Keratinocyte (primary cell): ENCODE measurements around the gene SYT9. TPM values are rescaled to one million over a fixed set of nuclear protein-coding genes. Genes with fewer than 3 reads are reported as not detected.

Experiments
- DNase-seq: peaks from one replicate; pipeline ENCODE4 v3.0.0-alpha.2; 2011; ENCODE audit warnings: low read depth, missing footprints, low spot score
- FAIRE-seq: peaks from 2 replicates; lab custom pipeline; 2011; peaks lifted over from hg19 to GRCh38; lab: Jason Lieb, UNC
- H2AFZ ChIP-seq: 2 replicates; pipeline ENCODE4 v1.6.0; 2012; ENCODE audit warnings: low read length, control low read depth, inconsistent platforms; ENCODE audit not compliant: control insufficient read depth
- H3K27ac ChIP-seq: 2 replicates; pipeline ENCODE4 v1.5.1; 2011; ENCODE audit warnings: low read length; ENCODE audit not compliant: control insufficient read depth, insufficient read depth
- H3K27me3 ChIP-seq: 3 replicates; pipeline ENCODE4 v1.6.0; 2011; ENCODE audit warnings: low read length; ENCODE audit not compliant: control insufficient read depth, insufficient read depth; ENCODE audit errors: extremely low read depth
- H3K36me3 ChIP-seq, 2 experiments: 2 replicates in 1 of 2; 3 replicates in 1 of 2; pipeline ENCODE4 v1.5.1; 2011; ENCODE audit warnings: low read length in 2 of 2, mild to moderate bottlenecking in 1 of 2; ENCODE audit not compliant: control insufficient read depth in 2 of 2, insufficient read depth in 2 of 2; ENCODE audit errors: extremely low read depth in 1 of 2
- H3K4me1 ChIP-seq: 3 replicates; pipeline ENCODE4 v1.5.1; 2011; ENCODE audit warnings: low read length; ENCODE audit not compliant: control insufficient read depth, insufficient read depth; ENCODE audit errors: extremely low read depth
- H3K4me2 ChIP-seq: 3 replicates; pipeline ENCODE4 v1.6.0; 2011; ENCODE audit warnings: low read depth, low read length; ENCODE audit not compliant: control insufficient read depth, insufficient read depth; ENCODE audit errors: extremely low read depth
- H3K4me3 ChIP-seq, 3 experiments: fragments of 200-600 bp in 1 of 3; sonication (generic) in 1 of 3; 2 replicates in 2 of 3; 3 replicates in 1 of 3; pipeline ENCODE4 v1.5.1; 2011 to 2016; ENCODE audit warnings: low read length in 3 of 3, mild to moderate bottlenecking in 3 of 3, control low read depth in 2 of 3, inconsistent platforms in 1 of 3, low read depth in 1 of 3, mixed read lengths in 1 of 3, mixed run types in 1 of 3, moderate library complexity in 1 of 3; ENCODE audit not compliant: control insufficient read depth in 2 of 3, insufficient read depth in 2 of 3; ENCODE audit errors: extremely low read depth in 1 of 3
- H3K79me2 ChIP-seq: 2 replicates; pipeline ENCODE4 v1.6.0; 2012; ENCODE audit warnings: low read length; ENCODE audit not compliant: control insufficient read depth, insufficient read depth
- H3K9ac ChIP-seq: 3 replicates; pipeline ENCODE4 v1.6.0; 2011; ENCODE audit warnings: low read length; ENCODE audit not compliant: control insufficient read depth, insufficient read depth; ENCODE audit errors: extremely low read depth
- H3K9me1 ChIP-seq: 3 replicates; pipeline ENCODE4 v1.6.0; 2011; ENCODE audit warnings: low read length; ENCODE audit not compliant: control insufficient read depth, insufficient read depth; ENCODE audit errors: extremely low read depth
- H3K9me3 ChIP-seq: 2 replicates; pipeline ENCODE4 v1.5.1; 2012; ENCODE audit warnings: low read depth, low read length; ENCODE audit not compliant: control insufficient read depth
- H4K20me1 ChIP-seq: 3 replicates; pipeline ENCODE4 v1.6.0; 2011; ENCODE audit warnings: low read length; ENCODE audit not compliant: control insufficient read depth, insufficient read depth; ENCODE audit errors: extremely low read depth
- EZH2 ChIP-seq: IDR thresholded peaks from one replicate; pipeline ENCODE4 v1.6.1; 2012; ENCODE audit warnings: inconsistent platforms, mild to moderate bottlenecking, low read length, moderate library complexity
- dilution Hi-C: fragments of 300-500 bp; cut with MboI; formaldehyde crosslinking; loops from one replicate; pipeline ENCODE4 v1.7.0; 2020; ENCODE audit warnings: low sequenced_read_pairs; ENCODE audit not compliant: extremely low pct_ligation_motif_present
- polyA plus RNA-seq, 5 experiments: library from polyadenylated mRNA; depleted of rRNA in 3 of 5; stranded (reverse) in 3 of 5; stranded (forward) in 1 of 5; unstranded in 1 of 5; fragments of >200 nt; gene quantifications; 1 replicate in 1 of 5; 2 replicates in 3 of 5; 3 replicates in 1 of 5; pipeline versions ENCODE4 v1.2.1 to v1.2.3, GENCODE V29; 2011 to 2012; ENCODE audit warnings: missing spikeins in 2 of 5, low read depth in 1 of 5, low replicate concordance in 1 of 5
- TF ChIP-seq, protein P1 (sequence below), 3 experiments: IDR thresholded peaks in 1 of 3; conservative IDR thresholded peaks in 1 of 3; optimal IDR thresholded peaks in 1 of 3; 2 replicates in 2 of 3; 3 replicates in 1 of 3; pipeline versions ENCODE3 to v1.5.1; 2011; ENCODE audit warnings: low read length in 3 of 3, mild to moderate bottlenecking in 3 of 3, moderate library complexity in 2 of 3, control low read depth in 1 of 3, inconsistent platforms in 1 of 3; ENCODE audit not compliant: insufficient read depth in 2 of 3; ENCODE audit errors: extremely low read depth in 1 of 3

SYT9 gene
- polyA plus RNA-seq, 1 donor (not counting 4 experiments of a cell fraction or from before 2014, with no cell fraction given) = not detected

DNA sequence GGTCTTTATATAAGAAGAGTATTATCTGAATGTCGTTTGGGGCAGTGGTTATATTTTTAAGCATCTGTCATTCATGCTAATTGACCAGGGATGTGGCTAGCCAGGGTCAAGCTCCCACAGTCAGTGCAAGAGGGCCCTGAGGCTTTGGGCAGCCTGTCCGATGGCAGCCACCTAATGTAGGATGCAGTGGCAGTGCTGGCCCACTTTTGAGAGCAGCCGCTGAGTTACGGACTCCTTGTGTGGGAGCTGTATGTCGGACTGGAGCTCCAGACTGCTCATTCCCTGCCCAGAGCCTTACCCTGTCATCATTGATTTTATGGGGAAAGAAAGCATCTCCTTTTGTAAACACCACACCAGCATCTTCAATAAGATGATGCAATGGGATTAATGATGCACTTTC lies 99.5 kb downstream of the SYT9 start:
- Histone ChIP-seq H3K4me2 (no peak overlapping the region), H3K9me3 (no peaks in the 10 kb centered on the region), H2AFZ (no peak overlapping the region), H3K27ac (no peak overlapping the region), H3K4me1 (no peaks in the 10 kb centered on the region), H3K36me3 (no peaks in the 10 kb centered on the region), H3K79me2 (no peaks in the 10 kb centered on the region), H3K4me3 (no peak overlapping the region), H3K27me3 (no peaks in the 10 kb centered on the region), H4K20me1 (no peaks in the 10 kb centered on the region), H3K9ac (no peak overlapping the region), H3K9me1 (no peaks in the 10 kb centered on the region)
- dilution Hi-C loops = no loop called here
- TF ChIP-seq, protein P1, sequence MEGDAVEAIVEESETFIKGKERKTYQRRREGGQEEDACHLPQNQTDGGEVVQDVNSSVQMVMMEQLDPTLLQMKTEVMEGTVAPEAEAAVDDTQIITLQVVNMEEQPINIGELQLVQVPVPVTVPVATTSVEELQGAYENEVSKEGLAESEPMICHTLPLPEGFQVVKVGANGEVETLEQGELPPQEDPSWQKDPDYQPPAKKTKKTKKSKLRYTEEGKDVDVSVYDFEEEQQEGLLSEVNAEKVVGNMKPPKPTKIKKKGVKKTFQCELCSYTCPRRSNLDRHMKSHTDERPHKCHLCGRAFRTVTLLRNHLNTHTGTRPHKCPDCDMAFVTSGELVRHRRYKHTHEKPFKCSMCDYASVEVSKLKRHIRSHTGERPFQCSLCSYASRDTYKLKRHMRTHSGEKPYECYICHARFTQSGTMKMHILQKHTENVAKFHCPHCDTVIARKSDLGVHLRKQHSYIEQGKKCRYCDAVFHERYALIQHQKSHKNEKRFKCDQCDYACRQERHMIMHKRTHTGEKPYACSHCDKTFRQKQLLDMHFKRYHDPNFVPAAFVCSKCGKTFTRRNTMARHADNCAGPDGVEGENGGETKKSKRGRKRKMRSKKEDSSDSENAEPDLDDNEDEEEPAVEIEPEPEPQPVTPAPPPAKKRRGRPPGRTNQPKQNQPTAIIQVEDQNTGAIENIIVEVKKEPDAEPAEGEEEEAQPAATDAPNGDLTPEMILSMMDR (optimal IDR thresholded peaks at IDR 0.05 in 1 of 3, IDR thresholded peaks at IDR 0.05 in 1 of 3, conservative IDR thresholded peaks at IDR 0.05 in 1 of 3; ENCODE audit: extremely low read depth in 1 of 3, insufficient read depth in 2 of 3, low read length in 3 of 3) = no peak
- no peak for TF ChIP-seq EZH2
- no peak for DNase-seq
- FAIRE-seq = no peak

DNA sequence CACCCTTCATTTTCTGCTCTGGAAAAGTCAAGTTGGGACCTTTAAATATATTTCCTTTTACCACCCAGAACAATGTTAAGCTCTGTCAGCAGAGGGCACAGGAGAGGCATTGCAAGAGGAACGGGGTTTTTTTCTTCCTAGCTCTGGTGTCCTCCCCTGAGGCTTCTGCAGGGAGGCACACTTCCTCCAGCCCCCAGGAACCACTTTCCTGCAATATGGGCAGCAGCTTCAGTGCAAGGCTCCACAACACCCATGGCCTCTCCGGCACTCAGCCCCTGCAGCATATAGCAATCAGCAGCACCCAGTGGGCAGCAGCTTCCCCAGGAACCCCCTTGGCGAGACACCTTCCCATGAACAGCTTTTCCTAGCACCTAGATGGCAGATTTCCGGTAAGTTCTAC lies 101.4 kb downstream of the SYT9 start:
- H3K4me1 ChIP-seq = no peaks in the 10 kb centered on the region
- H3K4me3 ChIP-seq = no peak overlapping the region
- no peak overlapping the region for H3K9ac ChIP-seq
- TF ChIP-seq, protein P1 (optimal IDR thresholded peaks at IDR 0.05 in 1 of 3, IDR thresholded peaks at IDR 0.05 in 1 of 3, conservative IDR thresholded peaks at IDR 0.05 in 1 of 3; ENCODE audit: extremely low read depth in 1 of 3, insufficient read depth in 2 of 3, low read length in 3 of 3) = peak; percentile 54 to 76 (median 65)
- no peak for TF ChIP-seq EZH2
- no peak overlapping the region for H2AFZ ChIP-seq
- H3K9me3 ChIP-seq = no peaks in the 10 kb centered on the region
- H3K4me2 ChIP-seq = no peak overlapping the region
- FAIRE-seq (no peak), DNase-seq (peak; percentile 5)
- dilution Hi-C loops = no loop called here
- no peaks in the 10 kb centered on the region for H3K79me2 ChIP-seq
- no peaks in the 10 kb centered on the region for H3K27me3 ChIP-seq
- no peaks in the 10 kb centered on the region for H3K9me1 ChIP-seq
- no peaks in the 10 kb centered on the region for H4K20me1 ChIP-seq
- H3K27ac ChIP-seq = no peak overlapping the region
- H3K36me3 ChIP-seq = no peaks in the 10 kb centered on the region
